Measurements from ENCODE around the gene LRMDA.

Gene LRMDA

GRCh38 chr10:75540357-75540966 lies 109.0 kb downstream of the LRMDA start:
- no peak for TF ChIP-seq Cebpa-rat (IDR thresholded peaks at IDR 0.05)
- no peak overlapping the region for H3K4me2 ChIP-seq
- no peaks in the 10 kb centered on the region for H3K9me3 ChIP-seq (replicated peaks in 1 of 11)
- H3K9ac ChIP-seq = no peak overlapping the region
- no peak overlapping the region for H3K4me3 ChIP-seq
- no peaks in the 10 kb centered on the region for H3K27me3 ChIP-seq
- H3K36me3 ChIP-seq = no peaks in the 10 kb centered on the region
- H3K27ac ChIP-seq = no peak overlapping the region
- H3K4me1 ChIP-seq = peaks cover 0 to 7% (median 2%) of the 10 kb centered on the region in 10 experiments; a peak in 3 of 20 replicates
- H4K20me1 ChIP-seq = no peaks in the 10 kb centered on the region

- H3K27me3 ChIP-seq = no peaks in the 10 kb centered on the region
- H3K4me2 ChIP-seq = no peak overlapping the region
- H3K4me3 ChIP-seq = no peak overlapping the region
- no peaks in the 10 kb centered on the region for H4K20me1 ChIP-seq
- H3K9ac ChIP-seq = no peak overlapping the region
- H3K27ac ChIP-seq = no peak overlapping the region
- TF ChIP-seq Cebpa-rat (IDR thresholded peaks at IDR 0.05) = no peak
- H3K36me3 ChIP-seq = no peaks in the 10 kb centered on the region
- H3K4me1 ChIP-seq = peaks cover 0 to 7% (median 2%) of the 10 kb centered on the region in 10 experiments; a peak in 3 of 20 replicates
- H3K9me3 ChIP-seq (replicated peaks in 1 of 11) = no peaks in the 10 kb centered on the region
Measured at GRCh38 chr10:75540981-75541380, 109.6 kb downstream of the LRMDA start.

GRCh38 chr10:75541411-75541810 lies 110.0 kb downstream of the LRMDA start:
- H3K27me3 ChIP-seq = no peaks in the 10 kb centered on the region
- no peaks in the 10 kb centered on the region for H3K9me3 ChIP-seq (replicated peaks in 1 of 11)
- no peak overlapping the region for H3K27ac ChIP-seq
- H3K36me3 ChIP-seq = no peaks in the 10 kb centered on the region
- no peak overlapping the region for H3K9ac ChIP-seq
- no peaks in the 10 kb centered on the region for H4K20me1 ChIP-seq
- no peak for TF ChIP-seq Cebpa-rat (IDR thresholded peaks at IDR 0.05)
- H3K4me1 ChIP-seq = peaks cover 0 to 7% (median 2%) of the 10 kb centered on the region in 10 experiments; a peak in 3 of 20 replicates
- H3K4me2 ChIP-seq = no peak overlapping the region
- no peak overlapping the region for H3K4me3 ChIP-seq

- TF ChIP-seq Cebpa-rat (IDR thresholded peaks at IDR 0.05) = no peak
- H4K20me1 ChIP-seq = no peaks in the 10 kb centered on the region
- peaks cover 0 to 7% (median 3%) of the 10 kb centered on the region in 10 experiments; a peak in 7 of 20 replicates for H3K4me1 ChIP-seq
- no peak overlapping the region for H3K4me3 ChIP-seq
- no peak overlapping the region for H3K9ac ChIP-seq
- peak overlapping the region in 4 of 11 experiments; percentile 2 to 20 (median 12); a peak in 1 of 22 replicates for H3K4me2 ChIP-seq
- H3K36me3 ChIP-seq = no peaks in the 10 kb centered on the region
- H3K27ac ChIP-seq = no peak overlapping the region
- no peaks in the 10 kb centered on the region for H3K27me3 ChIP-seq
- no peaks in the 10 kb centered on the region for H3K9me3 ChIP-seq (replicated peaks in 1 of 11)
Measured at GRCh38 chr10:75542084-75542483, 110.7 kb downstream of the LRMDA start.

GRCh38 chr10:75542906-75543305 lies 111.5 kb downstream of the LRMDA start:
- Histone ChIP-seq H3K4me1 (peaks cover 0 to 11% (median 6%) of the 10 kb centered on the region in 10 experiments; a peak in 9 of 20 replicates), H3K9ac (no peak overlapping the region), H3K36me3 (no peaks in the 10 kb centered on the region), H3K27me3 (no peaks in the 10 kb centered on the region), H3K4me3 (no peak overlapping the region), H3K9me3 (replicated peaks in 1 of 11) (no peaks in the 10 kb centered on the region), H3K4me2 (no peak overlapping the region), H4K20me1 (no peaks in the 10 kb centered on the region), H3K27ac (no peak overlapping the region)
- TF ChIP-seq Cebpa-rat (IDR thresholded peaks at IDR 0.05) = no peak

GRCh38 chr10:75544386-75544785 lies 113.0 kb downstream of the LRMDA start:
- no peaks in the 10 kb centered on the region for H4K20me1 ChIP-seq
- no peak for TF ChIP-seq Cebpa-rat (IDR thresholded peaks at IDR 0.05)
- no peak overlapping the region for H3K4me2 ChIP-seq
- H3K9me3 ChIP-seq (replicated peaks in 1 of 11) = no peaks in the 10 kb centered on the region
- no peak overlapping the region for H3K27ac ChIP-seq
- no peak overlapping the region for H3K4me3 ChIP-seq
- no peaks in the 10 kb centered on the region for H3K36me3 ChIP-seq
- H3K4me1 ChIP-seq = peaks cover 0 to 16% (median 6%) of the 10 kb centered on the region in 10 experiments; a peak in 9 of 20 replicates
- no peak overlapping the region for H3K9ac ChIP-seq
- no peaks in the 10 kb centered on the region for H3K27me3 ChIP-seq

- no peaks in the 10 kb centered on the region for H4K20me1 ChIP-seq
- H3K27me3 ChIP-seq = no peaks in the 10 kb centered on the region
- H3K9me3 ChIP-seq (replicated peaks in 1 of 11) = no peaks in the 10 kb centered on the region
- H3K36me3 ChIP-seq = no peaks in the 10 kb centered on the region
- TF ChIP-seq Cebpa-rat (IDR thresholded peaks at IDR 0.05) = no peak
- H3K4me3 ChIP-seq = no peak overlapping the region
- H3K4me2 ChIP-seq = no peak overlapping the region
- H3K4me1 ChIP-seq = peaks cover 0 to 16% (median 6%) of the 10 kb centered on the region in 10 experiments; a peak in 9 of 20 replicates
- H3K27ac ChIP-seq = no peak overlapping the region
- H3K9ac ChIP-seq = no peak overlapping the region
Measured at GRCh38 chr10:75544993-75545706, 113.7 kb downstream of the LRMDA start.

- no peaks in the 10 kb centered on the region for H3K27me3 ChIP-seq
- no peaks in the 10 kb centered on the region for H4K20me1 ChIP-seq
- no peak overlapping the region for H3K4me2 ChIP-seq
- no peak overlapping the region for H3K9ac ChIP-seq
- H3K9me3 ChIP-seq (replicated peaks in 1 of 11) = no peaks in the 10 kb centered on the region
- no peak overlapping the region for H3K27ac ChIP-seq
- peaks cover 0 to 16% (median 6%) of the 10 kb centered on the region in 10 experiments; a peak in 9 of 20 replicates for H3K4me1 ChIP-seq
- no peak overlapping the region for H3K4me3 ChIP-seq
- H3K36me3 ChIP-seq = no peaks in the 10 kb centered on the region
- TF ChIP-seq Cebpa-rat (IDR thresholded peaks at IDR 0.05) = no peak
Measured at GRCh38 chr10:75546004-75546403, 114.6 kb downstream of the LRMDA start.

- Histone ChIP-seq H3K27ac (no peak overlapping the region), H3K4me2 (peak overlapping the region in 3 of 11 experiments; percentile 8 to 46 (median 13); a peak in 4 of 22 replicates)
Measured at GRCh38 chr10:75547391-75548298, 116.2 kb downstream of the LRMDA start.

More at GRCh38 chr10:75547391-75548298, 116.2 kb downstream of the LRMDA start:
- H3K4me3 ChIP-seq = no peak overlapping the region
- H3K4me1 ChIP-seq = peaks cover 0 to 16% (median 0%) of the 10 kb centered on the region in 10 experiments; a peak in 7 of 20 replicates
- no peak overlapping the region for H3K9ac ChIP-seq
- H4K20me1 ChIP-seq = no peaks in the 10 kb centered on the region
- no peaks in the 10 kb centered on the region for H3K36me3 ChIP-seq
- no peaks in the 10 kb centered on the region for H3K27me3 ChIP-seq
- peaks cover 0 to 11% (median 6%) of the 10 kb centered on the region in 11 experiments; a peak in 12 of 22 replicates for H3K9me3 ChIP-seq (replicated peaks in 1 of 11)
- no peak for TF ChIP-seq Cebpa-rat (IDR thresholded peaks at IDR 0.05)

Measured in BLaER1 treated with 17β-estradiol and CSF1 and Interleukin-3, amounts not matched to agents 10 nM and 100 nM (cell line).